ENCODE measurements around the gene RTCA. TPM values are rescaled to one million over a fixed set of nuclear protein-coding genes. Genes with fewer than 3 reads are reported as not detected.
"Not testable (repeated sequence)": the region's sequence is repeated elsewhere in the genome, so short reads cannot be mapped to it uniquely, and the experiment has no call there.

RTCA gene
- total and polyA plus RNA-seq, 4 donors, result 22.8 to 37.6 (median 30.5) TPM

- H3K27ac ChIP-seq (ENCODE audit: low read depth in 1 of 2, low read length in 1 of 2), result peak overlapping the region in 1 of 2 donors; percentile 76
- peaks cover 0 to 3% (median 0%) of the 10 kb centered on the region in 4 donors for H3K36me3 ChIP-seq (ENCODE audit: control insufficient read depth in 4 of 4, insufficient read depth in 4 of 4, low read length in 4 of 4)
- H3K4me3 ChIP-seq, result no peak overlapping the region
- no peak for ATAC-seq (ENCODE audit: insufficient read depth, low FRiP score)
- DNase-seq, result peak in 1 of 3 donors; percentile 44
- H3K9me3 ChIP-seq (ENCODE audit: control insufficient read depth in 4 of 4, insufficient read depth in 3 of 4, low read length in 3 of 4), result no peaks in the 10 kb centered on the region
- TF ChIP-seq, protein P1, sequence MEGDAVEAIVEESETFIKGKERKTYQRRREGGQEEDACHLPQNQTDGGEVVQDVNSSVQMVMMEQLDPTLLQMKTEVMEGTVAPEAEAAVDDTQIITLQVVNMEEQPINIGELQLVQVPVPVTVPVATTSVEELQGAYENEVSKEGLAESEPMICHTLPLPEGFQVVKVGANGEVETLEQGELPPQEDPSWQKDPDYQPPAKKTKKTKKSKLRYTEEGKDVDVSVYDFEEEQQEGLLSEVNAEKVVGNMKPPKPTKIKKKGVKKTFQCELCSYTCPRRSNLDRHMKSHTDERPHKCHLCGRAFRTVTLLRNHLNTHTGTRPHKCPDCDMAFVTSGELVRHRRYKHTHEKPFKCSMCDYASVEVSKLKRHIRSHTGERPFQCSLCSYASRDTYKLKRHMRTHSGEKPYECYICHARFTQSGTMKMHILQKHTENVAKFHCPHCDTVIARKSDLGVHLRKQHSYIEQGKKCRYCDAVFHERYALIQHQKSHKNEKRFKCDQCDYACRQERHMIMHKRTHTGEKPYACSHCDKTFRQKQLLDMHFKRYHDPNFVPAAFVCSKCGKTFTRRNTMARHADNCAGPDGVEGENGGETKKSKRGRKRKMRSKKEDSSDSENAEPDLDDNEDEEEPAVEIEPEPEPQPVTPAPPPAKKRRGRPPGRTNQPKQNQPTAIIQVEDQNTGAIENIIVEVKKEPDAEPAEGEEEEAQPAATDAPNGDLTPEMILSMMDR (IDR thresholded peaks at IDR 0.05; ENCODE audit: control extremely low read depth, extremely low read depth), result no peak
- peaks cover 0 to 16% (median 7%) of the 10 kb centered on the region in 5 donors for H3K4me1 ChIP-seq (ENCODE audit: control insufficient read depth in 5 of 5, insufficient read depth in 5 of 5, low read length in 5 of 5)
- H3K27me3 ChIP-seq (ENCODE audit: control insufficient read depth in 3 of 3, insufficient read depth in 3 of 3, low read length in 2 of 3), result no peaks in the 10 kb centered on the region
- 0 to 4% methylated on average over 1 of the region's 1 CpG for WGBS, 2 donors
- H3K9ac ChIP-seq (ENCODE audit: insufficient read depth in 1 of 2, low read length in 2 of 2), result peak overlapping the region in 1 of 2 donors; percentile 92
Measured at GRCh38 chr1:100250264-100250663, 15.8 kb upstream of the RTCA start.

DNA sequence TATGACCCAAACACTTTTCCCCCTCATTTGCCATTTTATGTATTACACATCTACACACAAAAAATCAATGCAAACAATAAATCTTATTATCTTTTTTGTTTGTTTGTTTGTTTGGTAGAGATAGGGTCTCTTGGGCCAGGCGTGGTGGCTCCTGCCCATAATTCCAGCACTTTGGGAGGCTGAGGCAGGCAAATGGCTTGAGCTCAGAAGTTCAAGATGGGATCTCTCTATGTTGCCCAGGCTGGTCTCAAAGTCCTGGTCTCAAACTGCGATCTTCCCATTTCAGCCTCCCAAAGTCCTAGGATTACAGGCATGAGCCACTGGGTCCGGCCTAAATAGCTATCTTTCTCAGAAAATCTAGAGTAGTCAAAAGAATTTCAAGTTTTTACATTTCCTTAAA, 15.2 kb upstream of the RTCA start:
- WGBS, 2 donors, result 95 to 98% methylated on average over 3 of the region's 3 CpGs
- TF ChIP-seq, protein P1 (IDR thresholded peaks at IDR 0.05; ENCODE audit: control extremely low read depth, extremely low read depth), result no peak
- Histone ChIP-seq H3K27me3 (ENCODE audit: control insufficient read depth in 3 of 3, insufficient read depth in 3 of 3, low read length in 2 of 3) (no peaks in the 10 kb centered on the region), H3K4me3 (no peak overlapping the region), H3K36me3 (ENCODE audit: control insufficient read depth in 4 of 4, insufficient read depth in 4 of 4, low read length in 4 of 4) (peaks cover 0 to 3% (median 0%) of the 10 kb centered on the region in 4 donors), H3K27ac (ENCODE audit: low read depth in 1 of 2, low read length in 1 of 2) (no peak overlapping the region), H3K9ac (ENCODE audit: insufficient read depth in 1 of 2, low read length in 2 of 2) (no peak overlapping the region), H3K9me3 (ENCODE audit: control insufficient read depth in 4 of 4, insufficient read depth in 3 of 4, low read length in 3 of 4) (no peaks in the 10 kb centered on the region), H3K4me1 (ENCODE audit: control insufficient read depth in 5 of 5, insufficient read depth in 5 of 5, low read length in 5 of 5) (peaks cover 0 to 16% (median 7%) of the 10 kb centered on the region in 5 donors)
- DNase-seq, result no peak
- ATAC-seq (ENCODE audit: insufficient read depth, low FRiP score), result no peak

- no peak overlapping the region for H3K27ac ChIP-seq (ENCODE audit: low read depth in 1 of 2, low read length in 1 of 2)
- TF ChIP-seq, protein P1 (IDR thresholded peaks at IDR 0.05; ENCODE audit: control extremely low read depth, extremely low read depth), result no peak
- no peaks in the 10 kb centered on the region for H3K27me3 ChIP-seq (ENCODE audit: control insufficient read depth in 3 of 3, insufficient read depth in 3 of 3, low read length in 2 of 3)
- H3K4me3 ChIP-seq, result no peak overlapping the region
- no peaks in the 10 kb centered on the region for H3K9me3 ChIP-seq (ENCODE audit: control insufficient read depth in 4 of 4, insufficient read depth in 3 of 4, low read length in 3 of 4)
- ATAC-seq (ENCODE audit: insufficient read depth, low FRiP score) (no peak), DNase-seq (no peak)
- 73 to 83% methylated on average over 4 of the region's 4 CpGs for WGBS, 2 donors
- peaks cover 0 to 3% (median 0%) of the 10 kb centered on the region in 4 donors for H3K36me3 ChIP-seq (ENCODE audit: control insufficient read depth in 4 of 4, insufficient read depth in 4 of 4, low read length in 4 of 4)
- no peak overlapping the region for H3K9ac ChIP-seq (ENCODE audit: insufficient read depth in 1 of 2, low read length in 2 of 2)
- peaks cover 0 to 16% (median 7%) of the 10 kb centered on the region in 5 donors for H3K4me1 ChIP-seq (ENCODE audit: control insufficient read depth in 5 of 5, insufficient read depth in 5 of 5, low read length in 5 of 5)
Measured at GRCh38 chr1:100252901-100253300, 13.1 kb upstream of the RTCA start.

DNA sequence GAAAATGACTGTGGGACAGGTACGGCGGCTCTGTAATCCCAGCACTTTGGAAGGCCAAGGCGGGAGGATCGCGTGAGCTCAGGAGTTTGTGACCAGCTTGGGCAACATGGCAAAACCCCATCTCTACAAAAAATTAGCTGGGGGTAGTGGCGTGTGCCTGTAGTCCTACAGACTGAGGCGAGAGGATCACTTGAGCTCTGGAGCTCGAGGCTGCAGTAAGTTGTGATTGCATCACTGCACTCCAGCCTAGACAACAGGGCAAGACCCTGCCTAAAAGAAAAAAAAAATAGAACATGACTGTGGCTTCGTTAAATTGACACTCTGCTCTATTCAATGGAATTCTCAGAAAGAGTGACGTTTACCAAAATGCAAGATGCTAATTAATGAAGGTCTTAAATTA, 12.5 kb upstream of the RTCA start:
- Histone ChIP-seq H3K9ac (ENCODE audit: insufficient read depth in 1 of 2, low read length in 2 of 2) (no peak overlapping the region), H3K9me3 (ENCODE audit: control insufficient read depth in 4 of 4, insufficient read depth in 3 of 4, low read length in 3 of 4) (no peaks in the 10 kb centered on the region), H3K27me3 (ENCODE audit: control insufficient read depth in 3 of 3, insufficient read depth in 3 of 3, low read length in 2 of 3) (no peaks in the 10 kb centered on the region), H3K27ac (ENCODE audit: low read depth in 1 of 2, low read length in 1 of 2) (no peak overlapping the region), H3K4me3 (no peak overlapping the region), H3K4me1 (ENCODE audit: control insufficient read depth in 5 of 5, insufficient read depth in 5 of 5, low read length in 5 of 5) (peaks cover 0 to 15% (median 4%) of the 10 kb centered on the region in 5 donors), H3K36me3 (ENCODE audit: control insufficient read depth in 4 of 4, insufficient read depth in 4 of 4, low read length in 4 of 4) (peaks cover 0 to 3% (median 0%) of the 10 kb centered on the region in 4 donors)
- 65 to 73% methylated on average over 10 of the region's 10 CpGs for whole genome bisulfite sequencing, 2 donors
- TF ChIP-seq, protein P1 (IDR thresholded peaks at IDR 0.05; ENCODE audit: control extremely low read depth, extremely low read depth), result no peak
- ATAC-seq (ENCODE audit: insufficient read depth, low FRiP score) (no peak), DNase-seq (no peak)

- H3K36me3 ChIP-seq (ENCODE audit: control insufficient read depth in 4 of 4, insufficient read depth in 4 of 4, low read length in 4 of 4), result not testable (repeated sequence)
- WGBS, 2 donors, result 87 to 90% methylated on average over 5 of the region's 5 CpGs
Measured at GRCh38 chr1:100256273-100256672, 9.7 kb upstream of the RTCA start.

More at GRCh38 chr1:100256273-100256672, 9.7 kb upstream of the RTCA start:
- not testable (repeated sequence) for H3K27ac ChIP-seq (ENCODE audit: low read depth in 1 of 2, low read length in 1 of 2); H3K9ac ChIP-seq (ENCODE audit: insufficient read depth in 1 of 2, low read length in 2 of 2); H3K27me3 ChIP-seq (ENCODE audit: control insufficient read depth in 3 of 3, insufficient read depth in 3 of 3, low read length in 2 of 3); ATAC-seq (ENCODE audit: insufficient read depth, low FRiP score); H3K9me3 ChIP-seq (ENCODE audit: control insufficient read depth in 4 of 4, insufficient read depth in 3 of 4, low read length in 3 of 4); DNase-seq; H3K4me3 ChIP-seq; H3K4me1 ChIP-seq (ENCODE audit: control insufficient read depth in 5 of 5, insufficient read depth in 5 of 5, low read length in 5 of 5)

Data from lung (tissue), 12 donors.